HG03025 (cell line): ENCODE results near the gene RASA3.

ENCODE experiments used
- ATAC-seq: cut with Tn5 transposase; IDR thresholded peaks from one replicate; pipeline ENCODE4 v1.9.1; 2021; ENCODE audit warnings: mild to moderate bottlenecking, moderate library complexity; ENCODE audit not compliant: unreplicated experiment, low FRiP score

RASA3 gene

DNA sequence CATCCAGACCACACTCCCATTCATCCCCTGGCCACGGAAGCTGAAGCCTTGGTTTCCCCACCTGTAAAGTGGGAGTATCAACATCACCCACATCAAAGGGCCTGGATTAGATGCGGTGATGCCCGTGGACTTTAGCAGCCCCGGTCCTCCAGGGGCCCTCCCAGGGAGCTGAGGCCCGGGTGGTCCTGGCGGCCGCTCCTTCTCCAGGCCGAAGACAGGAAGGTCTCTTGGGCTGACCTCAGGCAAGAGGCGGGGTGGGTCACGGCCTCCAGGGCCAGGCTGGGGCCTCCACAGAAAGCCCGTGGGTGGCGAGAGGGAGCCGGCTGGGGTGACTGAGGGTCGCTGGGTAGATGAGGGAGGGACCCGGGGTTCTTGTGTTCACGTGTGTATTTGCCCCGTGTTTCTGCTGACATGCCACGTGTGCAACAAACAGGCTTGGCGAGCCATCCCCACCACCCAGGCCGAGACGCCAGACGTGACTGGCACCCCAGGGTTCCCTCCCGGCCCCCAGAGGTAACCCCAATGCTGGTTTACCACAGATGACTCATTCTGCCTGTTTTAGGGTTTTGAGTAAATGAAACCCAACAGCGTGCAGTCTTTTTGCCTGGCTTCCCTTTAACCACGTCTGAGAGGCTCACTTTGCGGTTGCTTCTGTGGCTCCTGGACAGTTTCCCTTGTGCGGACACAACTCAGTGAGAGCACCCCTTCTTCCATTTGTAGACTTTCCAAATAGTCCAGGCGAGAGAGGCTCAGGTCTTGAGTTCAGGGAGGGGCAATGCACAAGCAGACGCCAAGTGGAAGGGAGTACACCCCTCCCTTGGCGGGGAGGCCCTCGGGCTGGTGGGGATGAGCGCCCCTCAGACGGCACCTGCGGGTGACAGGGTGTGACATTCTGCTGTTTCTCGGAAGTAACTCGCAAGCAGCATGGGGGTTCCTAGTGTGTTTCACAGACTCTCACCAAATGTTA lies 201.5 kb downstream of the RASA3 start:
- no peak for ATAC-seq

GRCh38 chr13:113929628-113930615 lies 202.5 kb downstream of the RASA3 start:
- ATAC-seq = no peak

DNA sequence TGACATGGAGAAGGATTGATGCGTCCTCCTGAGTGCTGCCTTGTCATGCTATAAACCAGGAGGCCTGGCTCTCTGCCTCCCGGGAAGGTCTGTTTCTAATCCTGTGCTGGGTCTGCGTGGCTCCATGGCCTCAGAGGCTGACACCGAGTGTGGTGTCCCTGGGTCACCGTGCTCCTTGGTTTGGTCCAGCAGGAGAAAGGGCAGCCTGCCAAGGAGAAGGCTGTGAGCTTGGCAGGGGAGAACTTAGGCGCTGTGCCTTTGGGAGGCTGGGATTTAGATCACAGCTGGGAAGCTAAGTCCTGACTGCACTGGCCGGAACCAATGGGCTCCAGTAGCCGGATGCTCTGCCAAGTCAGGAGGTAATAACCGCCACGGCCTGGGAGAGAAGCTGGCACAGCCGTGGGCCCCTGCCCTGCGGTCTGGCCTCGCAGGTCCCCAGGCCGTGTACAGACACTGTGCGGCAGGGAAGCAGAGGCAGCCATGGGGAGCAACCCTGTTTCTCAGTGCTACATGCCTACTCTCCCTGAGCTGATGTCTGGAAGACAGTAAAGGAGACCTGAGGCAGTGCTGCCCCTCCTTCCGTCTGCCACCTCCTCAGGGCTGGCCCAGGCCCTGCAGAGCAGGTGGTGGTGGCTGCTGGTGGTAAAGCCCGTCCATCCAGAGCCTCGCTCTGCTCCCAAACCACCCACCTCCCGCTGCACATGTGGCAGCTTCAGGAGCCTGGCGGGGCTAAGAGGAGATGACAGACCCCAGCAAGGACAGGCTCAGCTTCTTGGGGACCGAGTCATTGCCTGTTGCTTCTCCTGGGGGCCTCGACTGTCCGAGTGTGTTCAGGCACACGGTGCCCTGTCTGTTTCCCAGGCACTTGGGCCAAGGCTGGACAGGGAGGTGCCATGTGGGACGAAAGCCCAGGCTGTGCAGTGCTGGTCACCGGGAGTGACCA lies 203.5 kb downstream of the RASA3 start:
- no peak for ATAC-seq
